Measurements from ENCODE around the gene FRMD4A.
"Not testable (repeated sequence)": the region's sequence is repeated elsewhere in the genome, so short reads cannot be mapped to it uniquely, and the experiment has no call there.

Gene FRMD4A

GRCh38 chr10:14102056-14102455 is 228.7 kb downstream of the FRMD4A start:
- in situ Hi-C loops (cut with HindIII; ENCODE audit: low pct_ligation_motif_present, low pct_unique_long_range_greater_than_20kb, low sequenced_read_pairs): no loop called here
- DNase-seq: no peak

- no peak for DNase-seq
- in situ Hi-C loops (cut with HindIII; ENCODE audit: low pct_ligation_motif_present, low pct_unique_long_range_greater_than_20kb, low sequenced_read_pairs): no loop called here
Observed at GRCh38 chr10:14099885-14100284, 230.8 kb downstream of the FRMD4A start.

- in situ Hi-C loops (cut with HindIII; ENCODE audit: low pct_ligation_motif_present, low pct_unique_long_range_greater_than_20kb, low sequenced_read_pairs): no loop called here
- DNase-seq: peak; percentile 34
Observed at GRCh38 chr10:14093730-14094484, 236.8 kb downstream of the FRMD4A start.

- in situ Hi-C loops (cut with HindIII; ENCODE audit: low pct_ligation_motif_present, low pct_unique_long_range_greater_than_20kb, low sequenced_read_pairs): no loop called here
- no peak for DNase-seq
Observed at GRCh38 chr10:14092799-14093198, 237.9 kb downstream of the FRMD4A start.

GRCh38 chr10:14089556-14090292 is 241.0 kb downstream of the FRMD4A start:
- DNase-seq: no peak
- in situ Hi-C loops (cut with HindIII; ENCODE audit: low pct_ligation_motif_present, low pct_unique_long_range_greater_than_20kb, low sequenced_read_pairs): no loop called here

GRCh38 chr10:14087566-14087965 is 243.2 kb downstream of the FRMD4A start:
- in situ Hi-C loops (cut with HindIII; ENCODE audit: low pct_ligation_motif_present, low pct_unique_long_range_greater_than_20kb, low sequenced_read_pairs): no loop called here
- DNase-seq: no peak

GRCh38 chr10:14086596-14086995 is 244.1 kb downstream of the FRMD4A start:
- no peak for DNase-seq
- in situ Hi-C loops (cut with HindIII; ENCODE audit: low pct_ligation_motif_present, low pct_unique_long_range_greater_than_20kb, low sequenced_read_pairs): no loop called here

GRCh38 chr10:14084875-14085274 is 245.8 kb downstream of the FRMD4A start:
- in situ Hi-C loops (cut with HindIII; ENCODE audit: low pct_ligation_motif_present, low pct_unique_long_range_greater_than_20kb, low sequenced_read_pairs): no loop called here
- peak; percentile 42 for DNase-seq

GRCh38 chr10:14080795-14081194 is 249.9 kb downstream of the FRMD4A start:
- in situ Hi-C loops (cut with HindIII; ENCODE audit: low pct_ligation_motif_present, low pct_unique_long_range_greater_than_20kb, low sequenced_read_pairs): no loop called here

GRCh38 chr10:14077430-14077829 is 253.3 kb downstream of the FRMD4A start:
- in situ Hi-C loops (cut with HindIII; ENCODE audit: low pct_ligation_motif_present, low pct_unique_long_range_greater_than_20kb, low sequenced_read_pairs): no loop called here

More at GRCh38 chr10:14080795-14081194, 249.9 kb downstream of the FRMD4A start:
- DNase-seq: no peak

GRCh38 chr10:14074062-14074884 is 256.5 kb downstream of the FRMD4A start:
- in situ Hi-C loops (cut with HindIII; ENCODE audit: low pct_ligation_motif_present, low pct_unique_long_range_greater_than_20kb, low sequenced_read_pairs): no loop called here

More at GRCh38 chr10:14077430-14077829, 253.3 kb downstream of the FRMD4A start:
- DNase-seq: no peak

GRCh38 chr10:14072541-14072940 is 258.2 kb downstream of the FRMD4A start:
- no peak for DNase-seq
- in situ Hi-C loops (cut with HindIII; ENCODE audit: low pct_ligation_motif_present, low pct_unique_long_range_greater_than_20kb, low sequenced_read_pairs): no loop called here

More at GRCh38 chr10:14074062-14074884, 256.5 kb downstream of the FRMD4A start:
- peak; percentile 99 for DNase-seq

- DNase-seq: no peak
- in situ Hi-C loops (cut with HindIII; ENCODE audit: low pct_ligation_motif_present, low pct_unique_long_range_greater_than_20kb, low sequenced_read_pairs): no loop called here
Observed at GRCh38 chr10:14071956-14072355, 258.8 kb downstream of the FRMD4A start.

- in situ Hi-C loops (cut with HindIII; ENCODE audit: low pct_ligation_motif_present, low pct_unique_long_range_greater_than_20kb, low sequenced_read_pairs): no loop called here
- DNase-seq: no peak
Observed at GRCh38 chr10:14068601-14069250, 262.0 kb downstream of the FRMD4A start.

GRCh38 chr10:14067638-14068037 is 263.1 kb downstream of the FRMD4A start:
- in situ Hi-C loops (cut with HindIII; ENCODE audit: low pct_ligation_motif_present, low pct_unique_long_range_greater_than_20kb, low sequenced_read_pairs); DNase-seq: not testable (repeated sequence)

- in situ Hi-C loops (cut with HindIII; ENCODE audit: low pct_ligation_motif_present, low pct_unique_long_range_greater_than_20kb, low sequenced_read_pairs): no loop called here
- DNase-seq: no peak
Observed at GRCh38 chr10:14066106-14066505, 264.6 kb downstream of the FRMD4A start.

- DNase-seq: no peak
- in situ Hi-C loops (cut with HindIII; ENCODE audit: low pct_ligation_motif_present, low pct_unique_long_range_greater_than_20kb, low sequenced_read_pairs): no loop called here
Observed at GRCh38 chr10:14063531-14064285, 267.0 kb downstream of the FRMD4A start.

Measured in ACHN (cell line).